HG02970 (cell line): Measurements from ENCODE around the gene STK32C.

Source experiments
- ATAC-seq: cut with Tn5 transposase; IDR thresholded peaks from one replicate; pipeline ENCODE4 v1.9.1; 2021; ENCODE audit warnings: mild to moderate bottlenecking, moderate library complexity, moderate number of reproducible peaks; ENCODE audit not compliant: unreplicated experiment, low FRiP score

The STK32C gene

DNA sequence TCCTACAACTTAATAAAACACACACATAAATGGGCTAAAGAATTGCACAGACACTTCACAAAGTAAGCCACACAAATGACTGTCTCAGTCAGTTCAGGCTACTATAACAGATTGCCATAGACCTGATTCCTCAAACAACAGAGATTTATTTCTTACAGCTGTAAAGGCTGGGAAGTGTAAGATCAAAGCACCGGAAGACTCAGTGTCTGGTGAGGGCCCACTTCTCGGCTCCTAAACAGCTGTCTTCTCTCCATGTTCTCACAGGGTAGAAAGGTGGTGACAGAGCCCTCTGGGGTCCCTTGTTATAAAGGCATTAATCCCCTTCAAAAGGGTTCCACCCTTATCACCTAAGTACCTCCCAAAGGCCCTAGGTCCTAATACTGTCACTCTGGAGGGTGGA is 18.3 kb downstream of the STK32C start:
- no peak for ATAC-seq

DNA sequence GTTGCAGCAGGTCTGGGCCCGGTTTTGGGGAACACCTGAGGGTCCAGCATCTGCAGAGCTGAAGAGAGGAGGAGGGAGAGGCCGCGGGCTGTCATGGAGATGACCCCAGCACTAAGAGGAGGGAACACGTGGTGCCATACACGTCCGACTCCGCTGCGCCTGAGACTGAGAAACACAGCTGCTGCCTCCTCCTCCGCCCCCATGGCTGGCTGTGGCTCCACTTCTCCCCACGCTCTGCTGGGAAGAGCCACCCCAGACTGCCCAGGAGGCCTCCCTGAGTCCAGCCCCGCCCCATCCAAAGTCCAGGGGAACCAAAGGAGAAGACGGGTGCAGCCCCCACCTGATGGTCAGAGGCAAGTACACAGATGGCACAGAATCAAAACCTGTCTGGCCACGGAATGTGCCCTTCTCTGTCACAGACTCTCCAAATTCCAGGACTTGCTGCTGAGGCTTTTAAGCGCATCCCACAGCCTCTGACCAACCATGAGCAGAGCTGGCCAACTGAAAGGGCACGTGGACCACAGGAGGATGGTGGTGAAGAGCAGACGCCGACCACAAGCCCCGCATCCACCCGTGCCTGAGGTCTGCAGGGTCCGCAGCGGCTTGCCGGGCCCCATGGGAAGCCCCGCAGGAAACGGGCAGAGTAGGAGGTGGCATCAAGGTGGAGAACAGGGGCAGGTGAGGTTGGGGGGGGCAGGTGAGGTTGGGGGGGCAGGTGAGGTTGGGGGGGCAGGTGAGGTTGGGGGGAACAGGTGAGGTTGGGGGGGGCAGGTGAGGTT is 24.0 kb downstream of the STK32C start:
- ATAC-seq = no peak

DNA sequence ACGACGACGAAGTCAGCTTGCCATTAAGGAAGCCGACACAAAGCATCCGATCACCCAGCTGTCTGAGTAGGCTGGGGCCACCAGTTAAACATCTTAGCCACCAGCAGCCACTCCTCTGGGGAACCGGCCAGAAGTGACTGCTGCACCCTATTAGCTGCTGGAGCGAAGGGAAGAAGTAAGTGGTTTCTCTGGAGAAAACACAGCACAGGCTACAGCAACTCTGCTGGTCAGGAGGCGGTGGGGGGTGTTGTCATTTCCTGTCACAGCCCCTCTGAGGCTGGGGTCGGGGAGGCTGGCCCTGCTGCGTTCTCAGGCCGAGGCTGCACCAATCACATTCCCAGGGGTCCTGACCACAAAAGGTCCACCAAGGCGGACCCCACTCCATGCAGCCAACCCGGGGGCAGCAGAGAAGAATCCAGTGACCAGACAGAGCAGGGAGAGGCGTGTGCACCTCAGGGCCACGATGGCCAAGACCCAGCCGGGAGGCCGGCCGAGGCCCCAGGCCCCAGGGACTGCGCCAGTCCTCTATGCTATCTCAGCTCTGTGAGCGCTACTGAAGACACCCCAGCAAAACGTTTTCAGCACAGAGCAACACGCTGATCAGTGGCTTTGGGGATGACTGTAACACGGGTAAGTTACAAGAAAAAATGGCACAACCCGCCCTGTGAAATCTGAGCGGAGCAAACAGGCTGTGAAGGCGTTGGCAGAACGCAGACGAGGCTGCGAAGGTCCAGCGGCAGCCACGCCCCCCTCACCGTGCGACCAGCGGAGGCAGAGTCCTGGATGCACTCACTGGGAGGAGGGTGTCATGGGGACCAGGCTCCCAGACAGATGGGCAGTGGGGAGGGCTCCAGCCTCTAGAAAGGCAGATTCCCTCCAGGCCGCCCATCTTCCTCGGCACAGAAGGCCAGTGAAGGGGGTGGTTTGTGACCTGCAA is 24.8 kb downstream of the STK32C start:
- no peak for ATAC-seq

DNA sequence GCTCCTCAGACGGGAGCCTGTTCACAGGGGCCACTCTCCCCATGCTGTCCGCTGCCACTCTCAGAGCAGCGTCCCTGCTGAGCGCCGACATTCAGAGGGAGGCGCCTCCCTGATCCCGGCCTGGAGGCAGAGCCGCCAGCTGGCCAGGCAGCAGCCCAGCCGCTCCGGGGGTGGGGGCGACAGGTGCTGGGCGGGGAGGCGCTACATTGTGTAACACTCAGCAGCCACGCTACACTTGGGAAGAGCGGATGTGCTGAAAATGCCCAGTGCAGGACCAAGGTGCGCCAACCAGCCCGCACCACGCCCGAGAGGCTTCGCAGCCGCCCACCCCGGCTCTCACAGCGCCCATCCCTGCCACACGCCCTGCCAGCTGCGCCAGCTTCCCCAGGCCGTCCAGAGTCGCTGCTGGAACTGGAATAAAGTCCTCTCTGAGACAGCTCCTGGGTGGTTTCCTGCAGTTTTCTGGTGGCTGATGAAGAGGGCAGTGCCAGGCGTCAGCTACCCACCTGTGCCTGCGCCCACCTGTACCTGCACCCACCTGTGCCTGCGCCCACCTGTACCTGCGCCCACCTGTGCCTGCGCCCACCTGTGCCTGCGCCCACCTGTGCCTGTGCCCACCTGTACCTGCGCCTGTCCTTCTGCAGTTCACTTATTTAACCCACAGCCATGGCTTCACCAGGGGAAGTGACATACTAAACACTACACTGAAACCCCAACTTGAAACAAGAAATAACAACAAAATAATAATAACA is 25.7 kb downstream of the STK32C start:
- ATAC-seq = no peak

DNA sequence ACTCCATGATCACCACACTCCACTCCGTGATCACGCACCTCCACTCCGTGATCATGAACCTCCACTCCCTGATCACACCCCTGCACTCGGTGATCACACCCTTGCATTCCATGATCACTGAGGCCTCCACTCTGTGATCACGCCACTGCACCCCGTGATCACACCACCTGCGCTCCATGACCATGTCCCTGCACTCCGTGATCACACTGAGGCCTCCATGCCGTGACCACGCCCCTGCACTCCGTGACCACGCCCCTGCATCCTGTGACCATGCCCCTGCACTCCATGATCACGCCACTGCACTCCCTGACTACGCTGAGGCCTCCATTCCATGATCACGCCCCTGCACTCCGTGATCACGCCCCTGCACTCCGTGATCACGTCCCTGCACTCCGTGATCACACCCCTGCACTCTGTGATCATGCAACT is 27.1 kb downstream of the STK32C start:
- ATAC-seq = no peak

DNA sequence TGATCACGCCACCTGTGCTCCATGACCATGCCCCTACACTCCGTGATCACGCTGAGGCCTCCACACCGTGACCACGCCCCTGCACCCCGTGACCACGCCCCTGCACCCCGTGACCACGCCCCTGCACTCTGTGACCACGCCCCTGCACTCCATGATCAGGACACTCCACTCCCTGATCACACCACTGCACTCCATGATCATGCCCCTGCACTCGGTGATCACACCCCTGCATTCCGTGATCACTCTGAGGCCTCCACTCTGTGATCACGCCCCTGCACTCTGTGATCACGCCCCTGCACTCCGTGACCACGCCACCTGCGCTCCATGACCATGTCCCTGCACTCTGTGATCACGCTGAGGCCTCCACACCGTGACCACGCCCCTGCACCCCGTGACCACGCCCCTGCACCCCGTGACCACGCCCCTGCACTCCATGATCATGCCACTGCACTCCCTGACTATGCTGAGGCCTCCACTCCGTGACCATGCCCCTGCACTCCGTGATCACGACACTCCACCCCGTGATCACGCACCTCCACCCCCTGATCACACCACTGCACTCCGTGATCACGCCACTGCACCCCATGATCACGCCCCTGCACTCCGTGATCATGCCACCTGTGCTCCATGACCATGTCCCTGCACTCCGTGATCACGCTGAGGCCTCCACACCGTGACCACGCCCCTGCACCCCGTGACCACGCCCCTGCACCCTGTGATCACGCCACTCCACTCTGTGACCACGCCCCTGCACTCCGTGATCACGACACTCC is 27.7 kb downstream of the STK32C start:
- ATAC-seq = no peak

DNA sequence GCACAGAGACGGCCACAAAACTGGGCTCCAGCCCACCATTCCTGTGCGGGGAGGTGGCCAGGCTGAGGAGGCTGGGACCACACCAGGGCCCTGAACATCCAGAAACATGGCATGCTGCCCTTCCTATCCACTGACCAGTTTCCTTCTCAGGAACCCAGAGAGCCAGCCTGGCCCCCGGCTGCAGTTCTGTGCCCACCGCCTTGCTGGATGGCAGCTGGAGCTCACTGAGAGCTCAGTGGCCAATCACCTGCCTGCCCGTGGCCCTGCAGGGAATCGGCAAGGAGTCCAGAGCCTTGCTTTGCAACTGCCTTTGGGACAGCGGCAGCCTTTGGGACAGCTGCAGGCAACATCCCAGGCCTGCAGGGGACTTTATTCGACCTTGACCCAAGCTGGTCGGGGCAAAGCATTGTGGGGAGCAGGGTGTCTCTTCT is 30.4 kb downstream of the STK32C start:
- ATAC-seq = no peak

DNA sequence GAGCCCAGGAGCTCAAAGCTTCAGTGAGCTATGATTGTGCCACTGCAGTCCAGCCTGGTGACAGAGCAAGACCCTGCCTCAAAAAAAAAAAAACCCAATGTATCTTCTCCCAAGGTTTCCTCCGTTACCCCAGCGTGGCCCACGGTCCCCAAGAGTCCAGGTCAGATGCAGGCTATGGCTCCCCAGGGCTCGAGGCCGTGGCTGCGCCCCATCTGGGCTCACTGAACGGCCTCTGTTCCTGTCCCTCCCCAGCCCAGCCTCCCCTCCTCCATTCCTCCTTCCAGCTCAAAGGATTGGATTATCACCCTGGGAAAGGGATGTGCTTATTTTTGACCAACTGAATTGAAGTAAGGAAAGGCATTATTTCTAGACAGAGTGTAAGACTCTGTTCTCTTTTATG is 31.0 kb downstream of the STK32C start:
- ATAC-seq = no peak

DNA sequence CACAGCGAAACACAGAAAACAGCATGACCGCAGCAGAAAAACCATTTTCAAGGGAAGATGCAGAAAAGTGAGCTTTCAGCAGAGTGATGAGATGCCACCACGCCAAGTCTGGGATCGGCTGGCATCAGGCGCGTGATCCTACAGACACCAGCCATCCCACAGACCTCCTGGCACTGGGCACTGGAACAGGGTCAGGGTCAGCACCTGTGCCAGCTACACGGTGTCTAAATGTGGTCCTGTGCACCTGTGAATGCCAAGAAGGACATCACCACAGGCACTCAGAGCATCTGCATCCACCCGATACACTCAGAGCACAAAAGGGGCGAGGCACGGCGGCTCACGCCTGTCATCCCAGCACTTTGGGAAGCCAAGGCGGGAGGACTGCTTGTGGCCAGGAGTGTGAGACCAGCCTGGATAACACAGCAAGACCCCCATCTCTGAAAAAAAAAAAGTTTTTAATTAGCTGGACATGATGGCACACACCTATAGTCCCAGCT is 31.5 kb downstream of the STK32C start:
- no peak for ATAC-seq

DNA sequence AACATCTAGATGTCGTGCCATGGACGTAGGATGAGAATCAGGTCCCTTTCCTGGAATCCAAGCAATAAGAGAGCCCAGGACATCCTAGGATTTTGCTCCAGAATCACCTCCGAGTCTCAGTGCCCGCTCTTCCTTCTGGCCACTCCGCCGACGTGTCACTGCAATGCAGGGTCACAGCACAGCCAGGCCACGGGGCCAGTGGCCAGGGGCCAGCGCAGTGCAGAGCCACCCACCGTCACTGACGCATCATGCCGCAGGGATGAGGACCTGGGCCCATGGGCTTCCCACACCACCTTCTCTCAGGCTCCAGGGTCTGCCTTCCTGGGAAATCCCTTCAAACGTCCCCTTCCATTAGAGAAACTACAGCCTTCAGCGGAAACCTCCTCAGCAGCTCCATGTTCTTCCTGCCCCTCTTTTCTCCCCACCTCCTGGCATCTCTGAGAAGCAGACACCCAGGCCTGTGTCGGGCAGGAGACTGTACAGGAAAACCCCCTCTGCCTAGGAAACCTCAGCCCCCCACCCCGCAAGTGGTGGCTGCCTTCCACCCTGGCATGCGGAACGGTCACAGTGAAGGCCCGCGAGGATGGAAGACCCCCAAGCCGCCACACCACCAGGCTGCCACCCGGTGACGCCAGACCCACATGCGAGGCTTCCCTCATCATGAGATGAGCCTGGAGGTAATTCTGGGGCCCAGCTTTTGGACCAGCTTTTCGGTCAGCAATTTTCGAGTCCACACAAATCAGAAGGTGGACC is 32.1 kb downstream of the STK32C start:
- no peak for ATAC-seq

DNA sequence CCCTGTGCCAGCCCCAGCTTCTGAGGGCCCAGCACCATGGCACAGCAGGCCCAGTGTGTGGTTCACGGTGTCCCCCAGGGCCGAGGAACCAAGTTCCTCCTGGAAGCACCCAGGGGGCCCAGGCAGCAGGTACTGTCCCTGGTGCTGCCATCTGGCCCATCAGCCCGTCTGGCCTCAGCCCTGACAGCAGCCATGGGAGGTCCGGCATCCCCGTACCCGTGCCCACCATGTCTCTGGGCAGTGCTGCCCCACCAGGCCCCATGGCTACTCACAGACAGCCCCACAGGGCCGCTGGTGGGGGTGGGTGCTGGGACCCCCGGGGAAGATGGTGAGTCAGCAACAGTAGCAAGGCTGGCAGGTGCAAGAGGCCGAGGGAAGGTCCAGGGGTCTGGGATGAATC is 32.8 kb downstream of the STK32C start:
- no peak for ATAC-seq

DNA sequence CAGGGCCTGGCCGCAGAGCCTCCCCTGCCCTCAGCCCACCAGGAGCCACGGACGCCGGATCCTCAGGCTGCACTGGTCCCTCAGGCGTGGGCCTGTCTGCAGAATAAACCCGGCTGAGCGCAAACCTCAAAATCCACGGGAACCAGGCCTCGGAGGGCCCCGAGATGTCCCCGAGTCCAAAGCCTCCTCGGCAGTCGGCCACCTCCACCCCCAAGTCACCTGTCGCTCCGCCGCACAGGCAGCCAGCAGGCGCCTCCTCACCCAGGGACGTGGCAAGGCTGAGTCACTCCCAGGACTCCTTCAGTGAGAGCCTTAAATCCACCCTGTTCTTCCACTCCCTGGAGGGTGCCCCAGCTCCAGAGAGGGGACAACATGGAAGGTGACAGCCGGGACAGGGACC is 33.2 kb downstream of the STK32C start:
- ATAC-seq = no peak

DNA sequence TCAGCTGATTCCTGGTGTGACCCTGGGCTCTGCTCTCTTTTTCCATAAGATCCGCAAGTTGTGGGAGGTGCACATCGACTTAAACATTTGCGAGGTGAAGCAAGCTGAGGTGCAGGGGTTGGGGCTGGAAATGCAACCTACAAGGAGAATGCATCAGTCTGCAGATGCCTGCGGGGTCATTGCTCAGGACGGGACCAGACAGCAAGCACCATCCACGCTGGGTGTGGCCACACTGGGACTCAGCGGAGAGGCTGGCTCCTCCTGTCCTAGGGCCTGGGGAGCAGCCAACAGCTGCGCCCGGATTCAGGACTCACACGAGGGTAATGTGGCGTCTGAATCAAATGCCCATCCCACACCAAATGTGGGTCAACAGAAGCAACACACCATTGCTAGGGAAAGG is 33.8 kb downstream of the STK32C start:
- ATAC-seq = no peak

DNA sequence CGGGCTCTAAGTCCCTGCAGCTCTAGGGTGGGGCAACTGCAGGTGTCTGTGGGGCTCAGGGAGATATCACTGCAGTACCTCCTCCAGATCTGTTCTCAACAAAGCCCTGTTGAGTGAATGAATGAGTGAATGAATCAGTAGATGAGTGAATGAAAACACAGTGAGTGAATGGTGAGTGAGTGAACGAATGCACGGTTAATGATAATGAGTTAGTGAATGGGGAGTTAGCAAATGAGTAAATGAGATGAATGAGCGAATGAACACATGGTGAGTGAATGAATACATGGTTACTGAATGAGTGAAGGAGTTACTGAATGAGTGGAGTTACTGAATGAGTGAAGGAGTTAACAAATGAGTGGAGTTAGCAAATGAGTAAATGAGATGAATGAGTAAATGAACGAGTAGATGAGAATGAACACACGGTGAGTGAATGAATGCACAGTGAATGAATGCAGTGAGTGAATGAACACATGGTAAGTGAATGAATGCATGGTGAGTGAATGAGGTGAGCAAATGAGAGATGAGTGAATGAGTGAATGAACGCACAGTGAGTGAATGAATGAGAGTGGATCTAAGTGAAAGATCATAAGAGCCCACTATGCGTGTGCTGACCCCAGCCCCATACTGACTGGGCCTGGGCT is 34.3 kb downstream of the STK32C start:
- ATAC-seq = no peak

DNA sequence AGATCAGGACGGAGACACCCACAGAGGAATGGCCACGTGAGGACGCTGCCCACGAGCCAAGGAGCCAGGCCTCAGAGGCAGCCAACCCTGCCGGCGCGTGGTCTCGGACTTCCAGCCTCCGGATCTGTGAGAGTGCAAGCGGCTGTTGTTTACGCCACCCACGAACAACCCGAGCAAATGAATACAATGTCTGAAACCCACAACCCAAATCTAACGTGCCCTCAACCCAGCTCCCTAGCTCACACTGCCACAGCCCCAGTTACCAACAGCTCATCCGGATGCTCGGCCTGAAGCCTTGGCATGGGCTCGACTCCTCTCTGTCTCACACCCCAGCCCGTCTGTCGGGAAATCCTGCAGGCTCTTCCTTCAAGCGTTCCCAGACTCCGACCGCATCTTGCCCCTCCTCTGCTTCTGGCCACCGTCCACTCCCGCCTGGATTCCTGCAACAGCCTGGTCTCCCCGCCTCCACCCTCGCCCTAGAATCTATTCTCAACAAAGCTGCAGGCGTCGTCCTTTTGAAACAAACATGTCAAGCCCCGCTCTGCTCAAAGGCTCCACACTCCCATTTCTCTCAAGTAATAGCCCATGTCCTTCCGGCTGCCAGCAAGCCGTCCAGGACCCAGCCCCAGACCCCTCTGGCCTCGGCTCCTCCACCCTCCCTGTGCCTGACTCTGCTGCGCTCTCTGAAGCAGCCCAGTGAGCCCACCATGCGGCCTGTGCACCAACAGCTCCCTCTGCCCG is 35.3 kb downstream of the STK32C start:
- ATAC-seq = no peak

DNA sequence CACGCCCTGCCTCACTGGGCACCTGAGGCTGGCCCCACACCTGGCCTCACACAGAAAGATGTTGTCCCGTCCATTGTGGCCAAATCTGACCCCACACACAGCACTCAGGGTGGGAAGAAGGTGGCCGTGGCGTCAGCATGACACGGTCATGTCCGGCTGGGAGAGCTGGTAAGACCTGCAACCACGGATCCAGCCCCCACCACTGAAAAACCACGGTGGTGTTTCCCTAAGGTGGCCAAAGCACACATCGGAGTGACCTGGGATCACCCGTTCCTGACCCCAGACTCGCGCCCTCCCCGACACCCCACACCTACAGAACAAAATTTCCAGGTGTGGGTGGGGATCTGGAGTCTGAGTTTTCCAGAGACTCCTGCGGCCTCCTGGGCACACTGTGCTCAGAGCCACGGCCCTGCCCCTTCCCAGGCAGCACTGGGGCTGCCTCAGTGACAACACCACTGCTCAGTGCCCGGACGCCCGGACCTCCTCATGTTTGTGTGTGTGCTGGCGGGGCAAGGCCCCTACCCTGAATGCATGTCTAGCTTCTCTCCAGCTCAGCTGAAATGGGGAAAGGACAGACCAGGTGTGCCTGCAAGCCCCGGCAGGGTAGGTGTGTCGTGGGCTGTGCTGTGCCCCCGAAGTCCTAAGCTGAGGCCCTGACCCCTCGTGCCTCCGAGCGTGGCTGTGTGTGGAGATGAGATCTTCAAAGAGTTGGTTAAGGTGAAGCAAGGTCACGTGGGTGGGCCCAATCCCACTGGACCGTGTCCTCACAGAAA is 36.1 kb downstream of the STK32C start:
- ATAC-seq = no peak

DNA sequence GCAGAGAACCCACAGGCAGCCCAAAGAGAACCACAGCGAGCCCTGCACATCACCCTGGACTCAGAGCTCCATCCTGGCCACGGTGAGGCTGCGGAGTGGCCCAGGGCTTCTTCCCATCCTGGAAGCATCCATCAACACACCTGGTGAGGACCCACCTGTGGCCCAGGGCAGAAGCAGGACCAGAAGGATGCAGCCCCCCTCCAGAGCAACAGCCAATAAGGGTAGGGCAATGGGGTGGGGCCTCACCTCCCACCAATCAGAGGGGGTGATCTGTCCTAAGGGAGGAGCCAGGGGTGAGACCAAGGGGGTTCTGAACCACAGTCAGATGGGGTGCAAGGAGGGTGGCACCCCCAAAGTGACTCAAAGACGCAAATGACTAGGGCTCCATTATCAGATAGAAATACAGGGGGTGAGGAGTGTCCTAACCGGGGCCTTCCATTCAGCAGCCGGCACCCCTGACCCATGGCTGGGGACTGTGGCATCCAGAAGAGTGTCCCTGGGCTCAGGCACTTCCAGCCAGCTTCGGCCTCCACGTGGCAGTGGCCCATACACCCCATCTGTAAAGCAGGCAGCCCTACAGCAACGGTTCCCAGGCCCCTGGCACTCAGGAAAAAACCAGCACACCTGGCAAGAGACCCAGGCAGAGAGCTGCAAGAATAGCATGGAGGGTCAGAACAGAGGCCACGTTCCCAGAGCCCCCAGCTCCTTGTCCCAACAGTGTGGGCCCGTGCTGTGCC is 36.9 kb downstream of the STK32C start:
- ATAC-seq = no peak
